SK-N-SH treated with all-trans-retinoic acid at 6 μM for 48 hours (cell line): Measurements from ENCODE around the gene DPPA2.
"Not testable (repeated sequence)": the region's sequence is repeated elsewhere in the genome, so short reads cannot be mapped to it uniquely, and the experiment has no call there.

ENCODE experiments used
- ATAC-seq: fragments of 200-7000 bp; cut with Tn5 transposase; 3 replicates; pipeline ENCODE4 v1.9.1; 2020; ENCODE audit warnings: mild to moderate bottlenecking, moderate library complexity
- ARNTL ChIP-seq: fragments of 450-650 bp; formaldehyde crosslinking; IDR thresholded peaks from 2 replicates; pipeline ENCODE4 v1.5.0; 2020; ENCODE audit warnings: low read depth, mild to moderate bottlenecking, moderate library complexity, borderline replicate concordance
- BACH2 ChIP-seq: fragments of 250-450 bp; sonication (Bioruptor Pico); IDR thresholded peaks from 2 replicates; pipeline ENCODE4 v1.9.0; 2021; ENCODE audit warnings: mild to moderate bottlenecking, borderline replicate concordance
- CSDC2 ChIP-seq: fragments of 250-450 bp; sonication (Bioruptor Pico); IDR thresholded peaks from 2 replicates; pipeline ENCODE4 v1.5.0; 2020; ENCODE audit warnings: mild to moderate bottlenecking, moderate library complexity
- GLIS3 ChIP-seq: fragments of 250-450 bp; sonication (Bioruptor Pico); IDR thresholded peaks from 2 replicates; pipeline ENCODE4 v1.5.0; 2020; ENCODE audit warnings: mild to moderate bottlenecking, moderate library complexity
- ISL1 ChIP-seq: fragments of 250-450 bp; sonication (Bioruptor Pico); IDR thresholded peaks from 2 replicates; pipeline ENCODE4 v2.1.2; 2022; ENCODE audit warnings: mild to moderate bottlenecking, moderate library complexity
- OSR1 ChIP-seq: fragments of 250-450 bp; sonication (Bioruptor Pico); IDR thresholded peaks from 2 replicates; pipeline ENCODE4 v1.8.0; 2022; ENCODE audit warnings: moderate library complexity, mild to moderate bottlenecking, inconsistent platforms
- PPARA ChIP-seq: fragments of 250-450 bp; sonication (Bioruptor Pico); IDR thresholded peaks from 2 replicates; pipeline ENCODE4 v1.5.0; 2020; ENCODE audit warnings: mild to moderate bottlenecking, borderline replicate concordance
- RARB ChIP-seq: fragments of 250-450 bp; sonication (Bioruptor Pico); IDR thresholded peaks from 2 replicates; pipeline ENCODE4 v1.8.0; 2021; ENCODE audit warnings: mild to moderate bottlenecking, moderate library complexity
- SNAI2 ChIP-seq: fragments of 250-450 bp; sonication (Bioruptor Pico); IDR thresholded peaks from 2 replicates; pipeline ENCODE4 v1.5.0; 2020; ENCODE audit warnings: mild to moderate bottlenecking, moderate library complexity
- TCF4 ChIP-seq: fragments of 250-450 bp; sonication (Bioruptor Pico); IDR thresholded peaks from 2 replicates; pipeline ENCODE4 v1.8.0; 2021; ENCODE audit warnings: mild to moderate bottlenecking, moderate library complexity, borderline replicate concordance
- TOX ChIP-seq: fragments of 250-450 bp; sonication (Bioruptor Pico); IDR thresholded peaks from 2 replicates; pipeline ENCODE4 v1.8.0; 2021; ENCODE audit warnings: mild to moderate bottlenecking, moderate library complexity, borderline replicate concordance
- ZC3H10 ChIP-seq: fragments of 250-450 bp; sonication (Bioruptor Pico); IDR thresholded peaks from 2 replicates; pipeline ENCODE4 v1.5.1; 2021; ENCODE audit warnings: mild to moderate bottlenecking, moderate library complexity
- ZFP3 ChIP-seq: fragments of 250-450 bp; sonication (Bioruptor Pico); IDR thresholded peaks from 2 replicates; pipeline ENCODE4 v1.5.0; 2020; ENCODE audit warnings: mild to moderate bottlenecking, moderate library complexity
- ZFP30 ChIP-seq: fragments of 450-650 bp; formaldehyde crosslinking; IDR thresholded peaks from 2 replicates; pipeline ENCODE4 v1.5.0; 2022; ENCODE audit warnings: mild to moderate bottlenecking, moderate library complexity
- ZNF565 ChIP-seq: fragments of 450-650 bp; formaldehyde crosslinking; conservative IDR thresholded peaks from 2 replicates; pipeline ENCODE4 v1.5.0; 2020; ENCODE audit warnings: low read depth, mild to moderate bottlenecking, moderate library complexity
- ZNF70 ChIP-seq: fragments of 450-650 bp; formaldehyde crosslinking; IDR thresholded peaks from 2 replicates; pipeline ENCODE4 v1.5.0; 2020; ENCODE audit warnings: mild to moderate bottlenecking, moderate library complexity
- ZNF8 ChIP-seq: fragments of 450-650 bp; formaldehyde crosslinking; IDR thresholded peaks from 2 replicates; pipeline ENCODE4 v1.5.0; 2020; ENCODE audit warnings: mild to moderate bottlenecking, moderate library complexity
- TF ChIP-seq, protein P1 (sequence below): fragments of 250-450 bp; sonication (Bioruptor Pico); IDR thresholded peaks from 2 replicates; pipeline ENCODE4 v1.5.1; 2021; ENCODE audit warnings: mild to moderate bottlenecking, moderate library complexity
- TF ChIP-seq, protein P2 (sequence below): fragments of 250-450 bp; sonication (Bioruptor Pico); IDR thresholded peaks from 2 replicates; pipeline ENCODE4 v1.5.0; 2020; ENCODE audit warnings: mild to moderate bottlenecking, moderate library complexity
- TF ChIP-seq, protein P3 (sequence below): fragments of 250-450 bp; sonication (Bioruptor Pico); IDR thresholded peaks from 2 replicates; pipeline ENCODE4 v1.8.0; 2021; ENCODE audit warnings: low read depth, mild to moderate bottlenecking, moderate library complexity, borderline replicate concordance
- TF ChIP-seq, protein P4 (sequence below): fragments of 250-450 bp; sonication (Bioruptor Pico); IDR thresholded peaks from 2 replicates; pipeline ENCODE4 v1.5.1; 2020; ENCODE audit warnings: low read depth, mild to moderate bottlenecking, moderate library complexity

The DPPA2 gene

DNA sequence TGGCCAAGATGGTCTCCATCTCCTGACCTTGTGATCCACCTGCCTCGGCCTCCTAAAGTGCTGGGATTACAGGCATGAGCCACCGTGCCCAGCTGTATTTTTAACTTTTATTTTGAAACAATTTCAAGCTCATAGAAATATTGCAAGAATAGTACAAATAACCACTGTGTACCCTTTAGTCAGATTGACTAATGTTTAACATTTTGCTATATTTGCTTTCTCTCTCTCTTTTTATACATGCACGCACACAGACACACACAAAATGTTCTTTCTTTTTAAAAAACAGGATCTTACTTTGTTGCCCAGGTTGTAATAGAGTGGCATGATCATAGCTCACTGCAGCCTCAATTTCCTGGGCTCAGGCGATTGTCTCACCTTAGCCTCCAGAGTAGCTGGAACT, 46.5 kb upstream of the DPPA2 start:
- no peak for TF ChIP-seq ZNF565
- TF ChIP-seq ZNF8 = no peak
- TF ChIP-seq OSR1 (CRISPR knock-in tag) = no peak
- no peak for TF ChIP-seq CSDC2 (CRISPR knock-in tag)
- TF ChIP-seq, protein P1, sequence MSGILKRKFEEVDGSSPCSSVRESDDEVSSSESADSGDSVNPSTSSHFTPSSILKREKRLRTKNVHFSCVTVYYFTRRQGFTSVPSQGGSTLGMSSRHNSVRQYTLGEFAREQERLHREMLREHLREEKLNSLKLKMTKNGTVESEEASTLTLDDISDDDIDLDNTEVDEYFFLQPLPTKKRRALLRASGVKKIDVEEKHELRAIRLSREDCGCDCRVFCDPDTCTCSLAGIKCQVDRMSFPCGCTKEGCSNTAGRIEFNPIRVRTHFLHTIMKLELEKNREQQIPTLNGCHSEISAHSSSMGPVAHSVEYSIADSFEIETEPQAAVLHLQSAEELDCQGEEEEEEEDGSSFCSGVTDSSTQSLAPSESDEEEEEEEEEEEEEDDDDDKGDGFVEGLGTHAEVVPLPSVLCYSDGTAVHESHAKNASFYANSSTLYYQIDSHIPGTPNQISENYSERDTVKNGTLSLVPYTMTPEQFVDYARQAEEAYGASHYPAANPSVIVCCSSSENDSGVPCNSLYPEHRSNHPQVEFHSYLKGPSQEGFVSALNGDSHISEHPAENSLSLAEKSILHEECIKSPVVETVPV (CRISPR knock-in tag) = no peak
- no peak for TF ChIP-seq BACH2
- TF ChIP-seq ZFP30 (CRISPR knock-in tag) = no peak
- TF ChIP-seq GLIS3 (CRISPR knock-in tag) = no peak
- TF ChIP-seq ISL1 (CRISPR knock-in tag) = no peak
- TF ChIP-seq, protein P2, sequence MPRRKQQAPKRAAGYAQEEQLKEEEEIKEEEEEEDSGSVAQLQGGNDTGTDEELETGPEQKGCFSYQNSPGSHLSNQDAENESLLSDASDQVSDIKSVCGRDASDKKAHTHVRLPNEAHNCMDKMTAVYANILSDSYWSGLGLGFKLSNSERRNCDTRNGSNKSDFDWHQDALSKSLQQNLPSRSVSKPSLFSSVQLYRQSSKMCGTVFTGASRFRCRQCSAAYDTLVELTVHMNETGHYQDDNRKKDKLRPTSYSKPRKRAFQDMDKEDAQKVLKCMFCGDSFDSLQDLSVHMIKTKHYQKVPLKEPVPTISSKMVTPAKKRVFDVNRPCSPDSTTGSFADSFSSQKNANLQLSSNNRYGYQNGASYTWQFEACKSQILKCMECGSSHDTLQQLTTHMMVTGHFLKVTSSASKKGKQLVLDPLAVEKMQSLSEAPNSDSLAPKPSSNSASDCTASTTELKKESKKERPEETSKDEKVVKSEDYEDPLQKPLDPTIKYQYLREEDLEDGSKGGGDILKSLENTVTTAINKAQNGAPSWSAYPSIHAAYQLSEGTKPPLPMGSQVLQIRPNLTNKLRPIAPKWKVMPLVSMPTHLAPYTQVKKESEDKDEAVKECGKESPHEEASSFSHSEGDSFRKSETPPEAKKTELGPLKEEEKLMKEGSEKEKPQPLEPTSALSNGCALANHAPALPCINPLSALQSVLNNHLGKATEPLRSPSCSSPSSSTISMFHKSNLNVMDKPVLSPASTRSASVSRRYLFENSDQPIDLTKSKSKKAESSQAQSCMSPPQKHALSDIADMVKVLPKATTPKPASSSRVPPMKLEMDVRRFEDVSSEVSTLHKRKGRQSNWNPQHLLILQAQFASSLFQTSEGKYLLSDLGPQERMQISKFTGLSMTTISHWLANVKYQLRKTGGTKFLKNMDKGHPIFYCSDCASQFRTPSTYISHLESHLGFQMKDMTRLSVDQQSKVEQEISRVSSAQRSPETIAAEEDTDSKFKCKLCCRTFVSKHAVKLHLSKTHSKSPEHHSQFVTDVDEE (CRISPR knock-in tag) = no peak
- TF ChIP-seq ZFP3 (CRISPR knock-in tag) = no peak
- no peak for TF ChIP-seq ARNTL (CRISPR knock-in tag)
- no peak for TF ChIP-seq TOX (CRISPR knock-in tag)
- TF ChIP-seq TCF4 (CRISPR knock-in tag) = no peak
- no peak for TF ChIP-seq RARB (CRISPR knock-in tag)
- TF ChIP-seq SNAI2 (CRISPR knock-in tag) = no peak
- TF ChIP-seq ZNF70 (CRISPR knock-in tag) = no peak
- TF ChIP-seq, protein P3, sequence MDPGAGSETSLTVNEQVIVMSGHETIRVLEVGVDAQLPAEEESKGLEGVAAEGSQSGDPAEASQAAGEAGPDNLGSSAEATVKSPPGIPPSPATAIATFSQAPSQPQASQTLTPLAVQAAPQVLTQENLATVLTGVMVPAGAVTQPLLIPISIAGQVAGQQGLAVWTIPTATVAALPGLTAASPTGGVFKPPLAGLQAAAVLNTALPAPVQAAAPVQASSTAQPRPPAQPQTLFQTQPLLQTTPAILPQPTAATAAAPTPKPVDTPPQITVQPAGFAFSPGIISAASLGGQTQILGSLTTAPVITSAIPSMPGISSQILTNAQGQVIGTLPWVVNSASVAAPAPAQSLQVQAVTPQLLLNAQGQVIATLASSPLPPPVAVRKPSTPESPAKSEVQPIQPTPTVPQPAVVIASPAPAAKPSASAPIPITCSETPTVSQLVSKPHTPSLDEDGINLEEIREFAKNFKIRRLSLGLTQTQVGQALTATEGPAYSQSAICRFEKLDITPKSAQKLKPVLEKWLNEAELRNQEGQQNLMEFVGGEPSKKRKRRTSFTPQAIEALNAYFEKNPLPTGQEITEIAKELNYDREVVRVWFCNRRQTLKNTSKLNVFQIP = no peak
- TF ChIP-seq, protein P4, sequence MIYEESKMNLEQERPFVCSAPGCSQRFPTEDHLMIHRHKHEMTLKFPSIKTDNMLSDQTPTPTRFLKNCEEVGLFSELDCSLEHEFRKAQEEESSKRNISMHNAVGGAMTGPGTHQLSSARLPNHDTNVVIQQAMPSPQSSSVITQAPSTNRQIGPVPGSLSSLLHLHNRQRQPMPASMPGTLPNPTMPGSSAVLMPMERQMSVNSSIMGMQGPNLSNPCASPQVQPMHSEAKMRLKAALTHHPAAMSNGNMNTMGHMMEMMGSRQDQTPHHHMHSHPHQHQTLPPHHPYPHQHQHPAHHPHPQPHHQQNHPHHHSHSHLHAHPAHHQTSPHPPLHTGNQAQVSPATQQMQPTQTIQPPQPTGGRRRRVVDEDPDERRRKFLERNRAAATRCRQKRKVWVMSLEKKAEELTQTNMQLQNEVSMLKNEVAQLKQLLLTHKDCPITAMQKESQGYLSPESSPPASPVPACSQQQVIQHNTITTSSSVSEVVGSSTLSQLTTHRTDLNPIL (CRISPR knock-in tag) = no peak
- no peak for TF ChIP-seq ZC3H10 (CRISPR knock-in tag)
- ATAC-seq = no peak

DNA sequence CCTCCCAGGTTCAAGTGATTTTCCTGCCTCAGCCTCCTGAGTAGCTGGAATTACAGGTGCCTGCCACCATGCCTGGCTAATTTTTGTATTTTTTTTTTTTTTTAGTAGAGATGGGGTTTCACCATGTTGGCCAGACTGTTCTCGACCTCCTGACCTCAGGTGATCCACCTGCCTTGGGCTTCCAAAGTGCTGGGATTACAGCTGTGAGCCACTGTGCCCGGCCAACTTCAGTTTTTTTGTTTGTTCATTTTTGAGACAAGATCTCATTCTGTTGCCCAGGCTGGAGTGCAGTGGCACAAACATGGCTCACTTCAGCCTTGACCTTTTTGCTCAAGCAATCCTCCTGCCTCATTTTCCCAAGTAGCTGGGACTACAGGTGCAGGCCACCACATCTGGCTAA, 42.5 kb upstream of the DPPA2 start:
- ATAC-seq = not testable (repeated sequence)

DNA sequence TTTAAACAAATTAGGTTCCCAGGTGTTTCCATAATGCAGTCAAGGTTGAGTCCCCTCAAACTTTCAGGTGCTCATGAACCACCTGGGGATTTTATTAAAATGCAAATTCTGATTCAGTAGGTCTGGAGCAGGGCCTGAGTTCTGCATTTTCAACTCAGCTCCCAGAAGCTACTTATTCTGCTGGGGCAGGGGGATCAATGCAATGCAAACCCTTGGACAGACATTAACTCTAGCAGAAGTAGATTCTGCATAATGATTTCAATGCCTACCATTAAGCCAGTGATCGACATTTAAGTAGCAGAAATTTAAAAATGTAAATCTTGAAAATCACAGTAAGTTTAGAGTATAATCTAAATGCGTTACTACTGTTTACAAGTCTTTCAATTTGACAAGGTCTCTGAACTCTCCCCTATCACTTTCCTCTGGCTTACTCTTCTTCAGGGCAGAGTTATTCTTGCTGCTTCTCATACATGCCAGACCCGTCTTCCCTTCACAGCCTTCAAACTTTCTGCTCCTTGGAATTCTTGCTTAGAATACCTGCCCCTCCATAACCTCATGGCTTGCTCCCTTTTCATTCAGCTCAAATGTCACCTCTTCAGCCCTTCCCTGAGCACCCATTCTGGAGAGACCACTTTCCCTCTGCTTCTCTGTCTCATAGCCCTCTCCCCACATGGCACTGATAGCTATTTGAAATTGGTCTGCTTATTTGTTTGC, 40.3 kb upstream of the DPPA2 start:
- TF ChIP-seq TCF4 (CRISPR knock-in tag) (no peak), PPARA (no peak), BACH2 (no peak), ZNF70 (CRISPR knock-in tag) (no peak)
- TF ChIP-seq, protein P4 (CRISPR knock-in tag) = no peak
- ATAC-seq = no peak
